HCT116 (cell line): Measurements from ENCODE around the gene CCDC146.
"Not testable (repeated sequence)": the region's sequence is repeated elsewhere in the genome, so short reads cannot be mapped to it uniquely, and the experiment has no call there.

ENCODE experiments used
- CTCF ChIP-seq, 3 experiments: fragments of 200-600 bp in 1 of 3; sonication (generic) in 1 of 3; IDR thresholded peaks in 2 of 3; conservative IDR thresholded peaks in 1 of 3; 2 replicates each; pipeline ENCODE4 v1.5.1; 2012 to 2017; ENCODE audit warnings: low read depth in 2 of 3, low read length in 2 of 3, antibody characterized with exemption in 1 of 3, borderline replicate concordance in 1 of 3, control low read depth in 1 of 3, mild to moderate bottlenecking in 1 of 3, mixed read lengths in 1 of 3, mixed run types in 1 of 3, moderate library complexity in 1 of 3; ENCODE audit not compliant: insufficient read depth in 1 of 3
- ELF1 ChIP-seq: IDR thresholded peaks from 2 replicates; pipeline ENCODE4 v1.6.1; 2012; ENCODE audit warnings: low read depth, borderline replicate concordance
- EZH2 ChIP-seq: fragments of 200-600 bp; sonication (generic); IDR thresholded peaks from 2 replicates; pipeline ENCODE4 v1.6.1; 2017; ENCODE audit warnings: antibody characterized with exemption, mixed run types
- EZH2phosphoT487 ChIP-seq: fragments of 200-600 bp; IDR thresholded peaks from 2 replicates; pipeline ENCODE4 v1.6.1; 2018; ENCODE audit warnings: antibody characterized with exemption, borderline replicate concordance
- POLR2A ChIP-seq: IDR thresholded peaks from 2 replicates; pipeline ENCODE4 v1.7.0; 2011; ENCODE audit warnings: borderline replicate concordance; ENCODE audit not compliant: insufficient read depth, insufficient read length; ENCODE audit errors: extremely low read depth
- POLR2AphosphoS5 ChIP-seq: IDR thresholded peaks from 2 replicates; pipeline ENCODE4 v1.6.1; 2011; ENCODE audit warnings: mild to moderate bottlenecking, low read depth, low read length, moderate library complexity
- RAD21 ChIP-seq: IDR thresholded peaks from 2 replicates; pipeline ENCODE4 v1.6.1; 2012; ENCODE audit warnings: low read depth, mild to moderate bottlenecking
- YY1 ChIP-seq: IDR thresholded peaks from 2 replicates; pipeline ENCODE4 v1.6.1; 2011; ENCODE audit warnings: low read length, low read depth, moderate library complexity, mild to moderate bottlenecking; ENCODE audit not compliant: insufficient replicate concordance; ENCODE audit errors: extremely low read depth

DNA sequence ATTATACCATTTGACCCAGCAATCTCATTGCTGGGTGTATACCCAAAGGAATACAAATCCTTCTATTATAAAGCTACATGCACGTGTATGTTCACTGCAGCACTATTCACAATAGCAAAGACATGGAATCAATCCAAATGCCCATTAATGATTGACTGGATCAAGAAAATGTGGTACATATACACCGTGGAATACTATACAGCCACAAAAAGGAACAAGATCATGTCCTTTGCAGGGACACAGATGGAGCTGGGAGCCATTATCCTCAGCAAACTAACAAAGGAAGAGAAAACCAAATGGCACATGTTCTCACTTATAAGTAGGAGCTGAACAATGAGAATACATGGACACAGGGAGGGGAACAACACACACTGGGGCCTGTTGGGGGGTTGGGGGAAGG, 211.6 kb downstream of the CCDC146 start:
- TF ChIP-seq POLR2AphosphoS5; CTCF (IDR thresholded peaks at IDR 0.05 in 2 of 3, conservative IDR thresholded peaks at IDR 0.05 in 1 of 3; ENCODE audit: borderline replicate concordance in 1 of 3, insufficient read depth in 1 of 3, low read depth in 2 of 3, low read length in 2 of 3); POLR2A; EZH2; ELF1; RAD21; EZH2phosphoT487; YY1: not testable (repeated sequence)
